ENCODE data around the gene GOLGB1.

- TF ChIP-seq CTCF (IDR thresholded peaks at IDR 0.05): no peak
- no peak for TF ChIP-seq POLR2AphosphoS5 (IDR thresholded peaks at IDR 0.05)
- no peak for TF ChIP-seq EP300 (IDR thresholded peaks at IDR 0.05; ENCODE audit: low read depth)
Measured at GRCh38 chr3:121654493-121655385, 94.8 kb downstream of the GOLGB1 start.

Measured in transverse colon (tissue), 4 donors.